NCI-H1092 treated with DMSO at 0.1 percent for 48 hours (cell line): Measurements from ENCODE around the gene NAIF1.
A peak's percentile ranks its signal among the peaks of the same experiment; 100 is the strongest.
"Not testable (repeated sequence)": the region's sequence is repeated elsewhere in the genome, so short reads cannot be mapped to it uniquely, and the experiment has no call there.

Source experiments
- DNase-seq: peaks from one replicate; lab custom pipeline; 2025; lab: John Stamatoyannopoulos, UW

NAIF1 gene

DNA sequence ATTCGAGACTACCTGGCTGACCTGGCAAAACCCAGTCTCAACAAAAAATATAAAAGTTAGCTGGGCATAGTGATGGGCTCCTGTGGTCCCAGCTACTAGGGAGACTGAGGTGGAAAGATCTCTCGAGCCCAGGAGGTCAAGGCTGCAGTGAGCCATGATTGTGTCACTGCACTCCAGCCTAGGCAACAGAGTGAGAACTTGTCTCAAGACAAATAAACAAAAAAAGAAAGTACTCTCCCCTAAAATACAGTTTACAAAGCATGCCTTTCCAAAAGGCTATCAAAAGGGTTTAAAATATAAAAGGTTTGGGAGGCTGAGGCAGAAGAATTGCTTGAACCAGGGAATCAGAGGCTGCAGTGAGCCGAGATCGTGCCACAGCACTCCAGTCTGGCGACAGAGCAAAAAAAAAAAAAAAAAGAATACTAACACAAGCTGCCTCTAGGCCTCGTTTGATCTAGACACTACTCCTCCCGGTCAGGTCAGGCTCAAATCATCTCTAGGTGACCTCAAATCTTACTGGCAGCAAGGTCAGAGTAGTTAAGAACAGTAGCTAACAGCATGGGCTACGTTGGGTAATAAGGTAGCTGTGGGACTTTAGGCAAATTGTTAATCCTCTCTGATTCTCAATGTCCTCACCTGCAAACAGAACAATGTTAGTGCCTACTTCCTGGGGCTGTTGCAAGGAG lies 9.3 kb downstream of the NAIF1 start:
- DNase-seq, result no peak

DNA sequence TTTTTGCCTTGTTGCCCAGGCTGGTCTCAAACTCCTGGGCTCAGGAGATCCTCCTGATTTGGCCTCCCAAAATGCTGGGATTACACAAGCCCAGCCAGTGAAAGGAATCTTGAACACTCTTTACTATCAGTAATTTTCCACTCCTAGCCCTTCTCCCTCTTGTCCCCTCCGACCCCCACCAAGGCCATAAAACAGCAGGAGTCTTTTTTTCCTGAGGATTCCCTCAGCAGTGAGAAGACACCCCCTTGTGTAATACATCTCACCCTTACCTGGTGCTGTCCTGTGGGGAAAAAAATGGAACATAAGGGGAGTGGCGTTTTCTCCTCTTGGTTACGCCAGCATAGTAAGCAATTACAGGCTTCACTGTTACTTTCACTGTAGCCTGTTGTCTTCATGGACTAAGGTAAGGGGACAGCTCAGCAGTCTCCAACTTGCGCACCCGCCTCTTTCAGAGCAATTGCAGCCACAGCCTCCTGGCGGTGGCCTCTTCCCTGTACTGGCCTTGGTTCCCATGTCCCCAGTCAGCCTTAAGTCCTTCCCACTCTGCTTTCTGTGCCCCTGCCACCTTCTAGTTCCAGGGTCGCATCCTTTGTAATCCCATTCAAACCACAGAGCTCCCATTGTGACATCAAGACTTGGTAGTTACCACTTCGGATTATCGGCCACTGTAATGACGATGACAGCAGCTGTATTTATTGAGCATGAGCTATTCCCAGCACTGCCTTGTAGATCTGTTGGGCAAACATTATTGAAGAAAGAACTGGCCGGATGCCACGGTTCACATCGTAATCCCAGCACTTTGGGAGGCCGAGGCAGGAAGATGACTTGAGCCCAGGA lies 10.0 kb downstream of the NAIF1 start:
- peak; percentile 40 for DNase-seq

DNA sequence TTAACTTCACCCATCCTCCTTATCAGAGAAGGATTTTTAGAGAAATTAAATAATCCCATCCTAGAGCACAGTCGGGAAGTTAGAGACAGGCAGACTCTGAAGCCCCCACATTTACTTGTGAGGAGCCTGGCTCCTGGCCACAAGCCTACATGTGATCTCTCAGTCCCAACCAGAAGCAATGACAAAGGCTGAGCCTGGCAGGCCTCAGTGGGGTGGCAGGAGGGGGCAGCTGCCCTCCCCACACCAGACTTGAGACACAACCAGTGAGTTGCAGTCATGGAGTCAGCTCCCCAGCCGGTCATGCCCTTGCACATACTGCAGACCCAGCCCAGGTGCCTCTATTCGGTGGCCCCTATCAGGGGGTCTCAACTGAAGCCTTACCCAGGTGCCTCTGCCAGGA lies 11.0 kb downstream of the NAIF1 start:
- DNase-seq, result no peak

DNA sequence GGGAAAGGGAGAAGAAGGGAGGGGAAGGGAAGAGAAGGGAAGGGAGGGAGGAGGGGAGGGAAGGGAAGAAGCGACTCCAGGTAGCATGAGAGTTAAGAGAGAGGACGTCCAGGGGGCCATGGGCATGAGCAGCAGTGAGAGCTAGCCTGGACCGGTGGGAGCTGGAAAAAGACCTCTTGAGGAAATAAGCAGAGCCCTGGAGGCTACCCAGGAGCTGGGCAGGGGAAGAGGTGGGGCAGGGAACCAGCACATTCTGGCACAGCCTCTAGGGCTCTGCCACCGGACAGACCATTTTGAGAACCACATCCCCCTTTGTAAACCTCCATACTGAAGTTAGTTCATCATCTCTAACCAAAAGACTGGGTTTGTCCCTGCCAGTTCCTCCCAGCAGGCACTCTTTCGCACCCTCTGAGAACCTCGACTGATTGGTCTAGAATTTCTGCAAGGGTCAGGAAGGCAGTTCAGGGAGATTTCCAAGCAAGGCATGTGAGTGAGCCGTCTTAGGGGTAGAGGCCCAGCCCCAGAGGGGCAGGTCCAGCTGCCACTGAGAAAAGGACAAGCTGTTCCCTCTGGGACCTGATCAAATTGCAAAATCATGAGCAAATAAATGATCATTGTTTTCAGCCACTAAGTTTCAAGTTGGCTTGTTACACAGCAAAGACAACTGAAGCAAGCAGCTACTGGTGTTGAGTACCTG lies 11.6 kb downstream of the NAIF1 start:
- DNase-seq, result no peak

DNA sequence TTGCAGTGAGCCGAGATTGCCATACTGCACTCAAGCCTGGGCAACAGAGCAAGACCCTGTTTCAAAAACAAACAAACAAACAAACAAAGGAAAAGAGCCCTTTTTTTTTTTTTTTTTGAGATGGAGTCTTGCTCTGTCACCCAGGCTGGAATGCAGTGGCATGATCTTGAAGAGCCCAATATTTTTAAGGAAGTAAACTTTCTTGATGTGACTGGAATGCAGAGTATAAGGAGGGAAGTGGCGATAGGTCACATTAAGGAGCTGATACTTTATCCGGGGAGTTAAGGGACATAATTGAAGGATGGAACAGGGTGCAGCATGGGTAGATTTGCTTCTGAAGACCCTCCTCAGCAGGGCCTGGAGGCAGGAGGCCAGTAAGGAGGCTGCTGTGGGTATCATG lies 13.0 kb downstream of the NAIF1 start:
- no peak for DNase-seq

DNA sequence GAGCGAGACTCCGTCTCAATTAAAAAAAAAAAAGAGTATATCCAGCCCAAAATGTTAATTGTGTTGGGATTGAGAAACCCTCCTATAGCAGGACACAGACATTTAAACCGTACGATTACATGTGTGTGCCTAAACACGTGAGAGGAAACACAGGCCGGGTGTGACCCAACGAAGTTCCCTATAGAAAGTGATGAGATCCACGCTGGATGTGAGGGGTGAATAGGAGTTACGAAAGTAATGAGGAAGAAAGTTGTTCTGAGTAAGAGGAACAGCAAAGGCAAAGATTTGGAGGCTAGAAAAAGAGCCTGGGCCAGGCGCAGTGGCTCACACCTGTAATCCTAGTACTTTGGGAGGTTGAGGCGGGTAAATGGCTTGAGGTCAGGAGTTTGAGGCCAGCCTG lies 13.6 kb downstream of the NAIF1 start:
- no peak for DNase-seq

DNA sequence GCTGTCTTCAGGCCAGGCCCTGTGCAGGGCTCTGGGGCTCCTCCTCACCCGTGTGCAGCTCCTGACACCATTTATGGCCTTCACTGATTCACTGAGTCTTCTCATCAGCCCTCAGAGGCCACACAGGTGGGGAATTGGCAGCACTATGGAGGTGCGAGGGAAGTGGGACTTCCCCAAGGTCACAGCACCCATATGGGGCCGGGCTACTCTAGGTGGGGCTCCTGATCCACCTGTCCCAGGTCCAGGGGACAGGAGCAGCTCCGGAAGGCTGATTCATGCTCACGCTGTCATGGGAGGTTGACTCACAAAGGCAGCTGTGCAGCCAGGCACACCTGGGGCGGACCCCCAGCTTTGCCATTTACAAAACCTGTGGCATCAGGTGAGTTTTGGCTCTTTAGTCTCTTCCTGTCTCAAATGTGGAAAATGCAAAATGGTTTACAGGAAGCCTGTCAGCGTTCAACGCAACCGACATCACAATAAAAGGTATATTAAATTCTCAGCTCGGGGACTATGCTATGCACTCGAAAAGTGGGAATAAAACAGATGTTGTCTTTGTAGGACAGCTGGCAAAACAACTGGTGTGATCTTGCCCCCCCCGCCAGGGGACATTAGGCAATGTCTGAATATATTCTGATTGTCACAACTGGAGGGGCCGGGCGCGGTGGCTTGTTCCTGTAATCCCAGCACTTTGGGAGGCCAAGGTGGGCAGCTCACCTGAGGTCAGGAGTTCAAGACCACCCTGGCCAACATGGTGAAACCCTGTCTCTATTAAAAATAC lies 15.0 kb downstream of the NAIF1 start:
- no peak for DNase-seq

DNA sequence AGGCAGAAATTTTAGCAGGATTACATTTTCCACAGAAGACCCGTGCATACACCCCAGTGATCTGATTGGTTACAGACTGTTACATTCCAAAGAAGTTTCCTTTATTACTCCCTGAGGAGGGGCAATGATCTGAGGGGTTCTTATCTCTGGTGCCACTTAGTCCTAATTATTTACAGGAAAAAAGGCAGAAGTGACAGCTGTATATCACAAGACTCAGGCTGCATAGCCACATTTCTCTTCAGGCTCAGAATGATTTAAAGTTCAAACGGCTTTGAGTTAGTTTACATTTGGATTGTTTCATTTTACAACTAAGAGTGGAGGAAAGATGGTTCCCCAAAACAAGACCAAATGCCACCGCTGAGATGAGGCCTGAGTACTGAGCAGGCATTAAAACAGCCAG lies 17.3 kb downstream of the NAIF1 start:
- no peak for DNase-seq

DNA sequence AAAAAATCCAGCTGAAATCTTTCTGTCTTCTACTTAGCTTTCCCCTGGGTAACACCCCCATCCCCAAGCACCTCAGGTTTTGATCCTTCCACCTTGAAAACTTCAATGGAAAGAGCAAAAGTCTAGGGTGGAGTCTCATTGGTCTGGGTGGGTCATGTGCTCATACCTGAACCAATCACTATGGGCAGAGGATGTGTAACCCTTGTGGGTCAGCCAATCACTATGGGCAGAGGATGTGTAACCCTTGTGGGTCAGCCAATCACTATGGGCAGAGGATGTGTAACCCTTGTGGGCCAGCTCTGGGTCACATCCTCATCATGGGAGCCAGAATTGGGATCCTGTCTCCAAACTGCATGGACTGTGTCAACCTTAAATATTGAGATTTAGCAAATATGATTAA lies 18.5 kb downstream of the NAIF1 start:
- no peak for DNase-seq

DNA sequence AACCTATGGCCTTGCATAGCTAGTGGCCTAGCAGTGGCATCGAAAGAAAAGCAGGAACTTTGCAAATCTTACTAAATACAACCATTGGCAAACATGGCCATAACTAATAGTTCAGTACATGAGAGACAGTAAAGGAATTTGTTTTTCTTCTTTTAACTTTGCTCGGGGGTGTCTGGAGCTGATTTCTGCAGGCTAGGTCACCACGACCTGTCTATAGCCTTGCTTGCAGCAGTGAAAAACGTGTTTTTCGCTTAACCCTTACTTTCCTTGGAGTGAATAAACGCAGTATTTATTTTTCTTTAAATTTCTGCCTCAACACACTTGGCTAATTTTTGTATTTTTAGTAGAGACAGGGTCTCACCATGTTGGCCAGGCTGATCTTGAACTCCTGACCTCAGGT lies 19.9 kb downstream of the NAIF1 start:
- DNase-seq, result no peak

DNA sequence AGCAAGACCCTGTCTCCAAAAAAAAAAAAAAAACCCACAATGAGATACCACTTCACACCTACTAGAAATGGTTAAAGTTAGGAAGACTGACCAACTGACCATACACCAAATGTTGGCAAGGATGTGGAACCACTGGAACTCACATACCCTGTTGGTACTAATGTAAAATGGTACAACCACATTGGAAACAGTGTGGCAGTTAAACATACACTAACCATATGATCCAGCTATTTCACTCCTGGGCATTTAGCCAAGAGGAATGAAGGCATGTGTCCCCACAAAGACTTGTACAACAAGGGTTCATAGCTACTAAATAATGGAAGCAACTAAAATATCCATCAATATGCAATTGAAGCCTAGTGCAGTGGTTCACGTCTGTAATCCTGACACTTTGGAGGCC lies 21.3 kb downstream of the NAIF1 start:
- no peak for DNase-seq

DNA sequence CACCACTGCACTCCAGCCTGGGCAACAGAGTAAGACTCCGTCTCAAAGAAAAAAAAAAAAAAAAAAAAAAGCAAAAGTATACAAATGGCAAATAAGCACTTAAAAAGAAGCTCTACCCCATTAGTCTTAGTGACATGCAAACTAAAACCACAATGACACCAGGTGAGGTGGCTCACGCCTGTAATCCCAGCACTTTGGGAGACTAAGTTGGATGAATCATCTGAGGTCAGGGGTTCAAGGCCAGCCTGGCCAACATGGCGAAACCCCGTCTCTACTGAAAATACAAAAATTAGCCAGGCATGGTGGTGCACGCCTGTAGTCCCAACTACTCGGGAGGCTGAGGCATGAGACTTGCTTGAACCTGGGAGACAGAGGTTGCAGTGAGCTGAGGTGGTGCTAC lies 21.7 kb downstream of the NAIF1 start:
- not testable (repeated sequence) for DNase-seq

DNA sequence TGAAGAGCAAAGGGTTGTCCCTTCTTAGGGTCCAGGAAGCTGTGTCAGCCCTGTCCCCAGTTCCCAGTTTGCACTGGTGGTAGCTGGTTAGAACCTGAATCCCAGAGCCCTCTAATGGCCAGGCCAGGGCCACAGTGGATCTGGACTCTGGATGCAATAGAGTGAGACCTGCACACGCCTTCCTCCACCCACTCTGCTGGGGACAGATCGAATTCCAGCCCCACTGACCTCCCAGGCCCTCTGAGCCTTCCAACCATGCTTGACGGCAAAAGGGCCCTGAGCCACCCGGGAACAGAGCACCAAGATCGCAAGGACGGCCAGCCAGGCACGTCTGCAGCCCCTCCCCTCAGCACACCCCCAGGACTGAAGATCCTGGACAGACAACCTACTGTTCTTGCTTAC lies 23.7 kb downstream of the NAIF1 start:
- no peak for DNase-seq

DNA sequence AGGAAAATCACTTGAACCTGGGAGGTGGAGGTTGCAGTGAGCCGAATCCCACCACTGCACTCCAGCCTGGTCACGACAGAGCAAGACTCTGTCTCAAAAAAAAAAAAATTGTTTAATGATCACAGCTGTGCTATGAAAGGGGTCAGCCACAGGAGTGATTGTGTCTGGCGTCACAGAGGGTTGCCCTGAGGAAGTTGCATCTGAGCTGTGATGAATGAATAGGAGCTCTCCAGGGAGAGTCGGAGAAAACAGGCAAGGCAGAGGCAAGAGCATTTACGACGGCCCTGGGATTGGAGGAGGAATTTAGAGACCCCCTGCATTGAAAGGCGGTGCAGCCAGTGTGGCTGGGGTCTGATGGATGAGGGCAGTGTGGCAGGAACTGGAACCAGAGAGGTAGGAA lies 25.1 kb downstream of the NAIF1 start:
- DNase-seq, result no peak

DNA sequence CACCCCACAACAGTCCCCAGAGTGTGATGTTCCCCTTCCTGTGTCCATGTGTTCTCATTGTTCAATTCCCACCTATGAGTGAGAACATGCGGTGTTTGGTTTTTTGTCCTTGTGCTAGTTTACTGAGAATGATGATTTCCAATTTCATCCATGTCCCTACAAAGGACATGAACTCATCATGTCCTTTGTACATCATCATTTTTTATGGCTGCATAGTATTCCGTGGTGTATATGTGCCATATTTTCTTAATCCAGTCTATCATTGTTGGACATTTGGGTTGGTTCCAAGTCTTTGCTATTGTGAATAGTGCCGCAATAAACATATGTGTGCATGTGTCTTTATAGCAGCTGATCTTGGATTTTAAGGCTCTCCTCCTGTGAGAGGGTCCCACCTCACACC lies 26.3 kb downstream of the NAIF1 start:
- DNase-seq, result not testable (repeated sequence)

DNA sequence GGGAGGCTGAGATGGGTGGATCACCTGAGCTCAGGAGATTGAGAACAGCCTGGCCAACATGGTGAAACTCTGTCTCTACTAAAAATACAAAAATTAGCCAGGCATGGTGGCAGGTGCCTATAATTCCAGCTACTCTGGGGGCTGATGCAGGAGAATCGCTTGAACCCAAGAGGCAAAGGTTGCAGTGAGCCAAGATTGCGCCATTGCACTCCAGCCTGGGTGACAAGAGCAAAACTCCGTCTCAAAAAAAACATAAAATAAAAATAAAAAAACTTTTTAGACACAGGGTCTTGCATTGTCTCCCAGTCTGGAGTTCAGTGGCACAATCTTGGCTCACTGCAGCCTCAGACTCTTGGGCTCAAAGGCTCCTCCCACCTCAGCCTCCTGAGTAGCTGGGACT lies 30.6 kb downstream of the NAIF1 start:
- DNase-seq, result not testable (repeated sequence)

DNA sequence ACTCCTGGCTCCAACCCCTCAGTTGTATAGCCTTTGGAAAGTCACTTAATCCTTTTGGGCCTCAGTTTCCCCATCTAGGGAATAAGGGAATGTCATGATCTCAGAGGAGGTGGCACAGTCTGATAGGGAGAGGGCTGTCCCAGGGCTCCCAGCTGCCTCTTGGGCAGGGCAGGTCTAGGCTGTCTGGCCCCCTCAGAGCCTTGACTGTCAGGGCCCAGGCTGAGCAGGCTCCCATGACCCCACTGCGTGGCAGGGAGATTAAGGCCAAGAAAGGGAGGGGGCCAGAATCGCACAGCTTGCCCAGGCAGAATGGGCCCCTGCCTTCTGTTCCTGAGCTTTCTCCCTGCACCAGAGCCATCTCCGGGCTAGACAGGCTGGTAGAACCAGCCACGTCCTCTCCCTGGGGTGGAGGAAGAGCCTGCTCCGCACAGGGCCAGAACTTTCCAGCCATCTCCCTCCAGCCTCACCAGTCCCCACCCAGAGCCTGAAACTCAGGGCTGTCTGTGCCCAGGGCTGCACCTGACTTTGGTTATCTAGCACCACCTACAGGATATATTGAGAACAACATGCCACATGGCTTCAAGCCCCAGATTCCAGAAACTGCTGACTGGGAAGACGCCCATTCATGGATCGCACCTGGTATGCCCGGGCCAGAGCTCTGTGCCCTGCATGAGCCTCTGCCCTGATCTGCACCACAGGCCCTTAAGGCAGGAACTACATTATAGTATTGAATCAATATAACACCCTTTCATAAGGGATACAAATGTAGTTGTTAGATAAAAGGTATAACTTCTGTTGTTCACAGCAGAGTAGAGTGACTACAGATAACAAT lies 32.1 kb downstream of the NAIF1 start:
- peak; percentile 85 for DNase-seq

DNA sequence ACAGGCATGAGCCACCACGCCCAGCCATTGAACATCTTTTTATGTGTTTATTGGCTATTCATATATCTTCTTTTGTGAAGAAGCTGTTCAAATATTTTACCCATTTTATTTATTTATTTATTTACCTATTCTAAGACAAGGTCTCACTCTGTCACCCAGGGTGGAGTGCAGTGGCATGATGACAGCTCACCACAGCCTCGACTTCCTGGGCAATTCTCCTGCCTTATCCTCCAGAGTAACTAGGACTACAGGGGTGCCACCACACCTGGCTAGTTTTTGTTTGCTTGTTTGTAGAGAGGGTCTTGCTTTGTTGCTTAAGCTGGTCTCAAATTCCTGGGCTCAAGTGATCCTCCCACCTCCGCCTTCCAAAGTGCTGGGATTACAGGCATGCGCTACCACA lies 33.5 kb downstream of the NAIF1 start:
- DNase-seq, result no peak

DNA sequence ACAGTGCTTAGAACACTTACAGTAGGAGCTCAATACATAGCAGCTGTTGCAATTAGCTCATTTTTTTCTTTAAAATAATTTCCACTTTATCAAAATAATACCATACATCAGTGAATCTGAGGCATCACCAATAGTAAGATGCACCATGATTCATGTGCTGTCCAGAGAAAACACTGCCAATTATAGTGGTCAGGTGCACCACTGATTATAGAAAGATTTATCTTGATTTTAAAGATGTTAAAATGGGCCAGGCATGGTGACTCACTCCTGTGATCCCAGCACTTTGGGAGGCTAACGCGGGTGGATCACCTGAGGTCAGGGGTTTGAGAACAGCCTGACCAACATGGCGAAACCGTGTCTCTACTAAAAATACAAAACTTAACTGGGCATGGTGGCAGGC lies 39.4 kb downstream of the NAIF1 start:
- DNase-seq, result no peak

DNA sequence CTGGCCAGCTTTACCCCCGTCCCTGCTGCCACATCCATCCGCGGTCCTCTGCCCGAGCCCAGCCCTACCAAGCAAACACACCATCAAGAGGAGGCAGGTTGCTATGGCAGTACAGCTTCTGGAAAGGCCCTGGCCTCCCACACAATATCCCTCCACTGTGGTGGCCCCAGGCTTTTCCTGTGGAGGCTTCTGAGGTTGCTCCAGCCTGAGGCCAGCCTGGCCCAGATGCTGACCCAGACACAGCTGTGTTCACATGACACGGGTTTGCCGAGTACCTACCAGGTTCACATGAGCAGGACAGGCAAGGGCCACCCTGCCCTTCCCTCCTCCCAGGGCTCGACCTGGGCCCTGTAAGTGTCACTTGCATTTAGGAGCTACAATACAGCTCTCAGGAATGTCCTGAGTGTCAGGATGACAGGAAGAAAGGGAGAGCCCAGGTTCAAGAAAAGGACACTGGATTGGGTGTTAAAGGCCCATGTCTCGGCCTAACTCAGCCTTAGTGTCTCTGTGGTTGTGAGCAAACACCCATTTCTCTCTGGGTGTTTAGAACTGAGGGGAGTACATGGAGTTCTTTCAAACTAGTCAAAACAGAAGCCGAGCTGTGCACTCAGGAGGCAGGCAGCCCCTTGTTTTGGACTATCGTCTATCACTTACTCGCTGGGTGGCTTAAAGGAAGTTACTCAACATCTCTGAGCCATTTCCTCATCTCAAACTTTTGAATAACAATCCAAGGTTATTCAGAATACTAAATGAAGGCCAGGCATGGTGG lies 40.2 kb downstream of the NAIF1 start:
- no peak for DNase-seq
